Liver (tissue), 9 donors: ENCODE measurements around the gene HTN1. TPM values are rescaled to one million over a fixed set of nuclear protein-coding genes. Genes with fewer than 3 reads are reported as not detected.
"Not testable (repeated sequence)": the region's sequence is repeated elsewhere in the genome, so short reads cannot be mapped to it uniquely, and the experiment has no call there.

ENCODE experiments used
- DNase-seq: peaks from one replicate; pipeline ENCODE4 v3.0.0-alpha.2; 2017; ENCODE audit warnings: low spot score
- H3K27ac ChIP-seq, 2 donors: one replicate each; pipeline ENCODE4 v1.7.0; 2013; ENCODE audit warnings: inconsistent platforms in 2 of 2, low read length in 2 of 2, control low read depth in 1 of 2, low read depth in 1 of 2, mild to moderate bottlenecking in 1 of 2
- H3K27me3 ChIP-seq, 4 donors: one replicate each; pipeline versions ENCODE4 v1.6.1 to v1.7.0; 2013; ENCODE audit warnings: low read length in 3 of 4, inconsistent platforms in 1 of 4, mild to moderate bottlenecking in 1 of 4, moderate library complexity in 1 of 4; ENCODE audit not compliant: control insufficient read depth in 4 of 4, insufficient read depth in 4 of 4
- H3K36me3 ChIP-seq, 4 donors: one replicate each; pipeline versions ENCODE4 v1.6.1 to v1.7.0; 2013; ENCODE audit warnings: low read length in 3 of 4, mild to moderate bottlenecking in 3 of 4, low read depth in 1 of 4, moderate library complexity in 1 of 4; ENCODE audit not compliant: control insufficient read depth in 4 of 4, insufficient read depth in 3 of 4
- H3K4me1 ChIP-seq, 4 donors: one replicate each; pipeline versions ENCODE4 v1.6.1 to v1.7.0; 2013; ENCODE audit warnings: low read length in 3 of 4, mild to moderate bottlenecking in 3 of 4, moderate library complexity in 1 of 4; ENCODE audit not compliant: control insufficient read depth in 4 of 4, insufficient read depth in 4 of 4
- H3K4me3 ChIP-seq, 3 donors: one replicate each; pipeline versions ENCODE4 v1.6.1 to v1.7.0; 2013; ENCODE audit warnings: low read length in 3 of 3, control low read depth in 1 of 3, low read depth in 1 of 3, mild to moderate bottlenecking in 1 of 3
- H3K9ac ChIP-seq, 2 donors: one replicate each; pipeline ENCODE4 v1.7.0; 2013; ENCODE audit warnings: low read length in 2 of 2, mild to moderate bottlenecking in 2 of 2, moderate library complexity in 2 of 2, control low read depth in 1 of 2, low read depth in 1 of 2
- H3K9me3 ChIP-seq, 4 donors: one replicate each; pipeline versions ENCODE4 v1.6.1 to v1.7.0; 2013; ENCODE audit warnings: low read length in 3 of 4; ENCODE audit not compliant: control insufficient read depth in 4 of 4
- EGR1 ChIP-seq, 2 donors: IDR thresholded peaks; 2 replicates each; pipeline ENCODE4 v1.6.1; 2016 to 2018; ENCODE audit warnings: antibody characterized with exemption in 2 of 2, low read depth in 2 of 2
- FOXA1 ChIP-seq: IDR thresholded peaks from 2 replicates; pipeline ENCODE4 v1.6.1; 2016; ENCODE audit warnings: antibody characterized with exemption
- FOXA2 ChIP-seq: IDR thresholded peaks from 2 replicates; pipeline ENCODE4 v1.6.1; 2016; ENCODE audit warnings: antibody characterized with exemption
- GABPA ChIP-seq, 2 donors: IDR thresholded peaks in 1 of 2; conservative IDR thresholded peaks in 1 of 2; 2 replicates each; pipeline ENCODE4 v1.6.1; 2016; ENCODE audit warnings: antibody characterized with exemption in 2 of 2, mild to moderate bottlenecking in 1 of 2, moderate library complexity in 1 of 2
- HNF4A ChIP-seq, 2 donors: conservative IDR thresholded peaks; 2 replicates each; pipeline ENCODE4 v1.6.1; 2016; ENCODE audit warnings: antibody characterized with exemption in 2 of 2, mild to moderate bottlenecking in 2 of 2
- HNF4G ChIP-seq: IDR thresholded peaks from 2 replicates; pipeline ENCODE4 v1.6.1; 2016; ENCODE audit warnings: antibody characterized with exemption
- JUND ChIP-seq, 2 donors: IDR thresholded peaks; 2 replicates each; pipeline ENCODE4 v1.6.1; 2016; ENCODE audit warnings: antibody characterized with exemption in 2 of 2
- NR2F2 ChIP-seq: IDR thresholded peaks from 2 replicates; pipeline ENCODE4 v1.6.1; 2016; ENCODE audit warnings: antibody characterized with exemption
- RAD21 ChIP-seq, 2 donors: IDR thresholded peaks; 2 replicates each; pipeline ENCODE4 v1.6.1; 2016; ENCODE audit warnings: antibody characterized with exemption in 2 of 2, mild to moderate bottlenecking in 2 of 2
- RXRA ChIP-seq, 2 donors: IDR thresholded peaks; 2 replicates each; pipeline ENCODE4 v1.6.1; 2017 to 2018; ENCODE audit warnings: antibody characterized with exemption in 2 of 2, mild to moderate bottlenecking in 1 of 2
- TAF1 ChIP-seq: conservative IDR thresholded peaks from 2 replicates; pipeline ENCODE4 v1.6.1; 2016; ENCODE audit warnings: antibody characterized with exemption, mild to moderate bottlenecking
- YY1 ChIP-seq: IDR thresholded peaks from 2 replicates; pipeline ENCODE4 v1.6.1; 2016; ENCODE audit warnings: antibody characterized with exemption, mild to moderate bottlenecking
- WGBS: extraction: QIAGEN DNeasy Blood & Tissue Kit; methylation state at CpG from one replicate; pipeline ENCODE4 v1.1.7; 2013; 5-methylcytosine and 5-hydroxymethylcytosine counted together
- polyA plus RNA-seq, 2 donors: library from polyadenylated mRNA; stranded (reverse) in 1 of 2; unstranded in 1 of 2; fragments of 200-250 nt in 1 of 2; fragments of >200 nt in 1 of 2; fragmentation: Nextera tagmentation in 1 of 2; extraction: Ambion mirVana in 1 of 2; gene quantifications; one replicate each; pipeline versions ENCODE4 v1.2.1 to v1.2.3, GENCODE V29; 2013 to 2015
- total RNA-seq, 2 donors: library from RNA; depleted of rRNA; stranded (reverse); fragments of >200 nt; gene quantifications; one replicate each; pipeline ENCODE4 v1.2.3, GENCODE V29; 2014
- TF ChIP-seq, protein P1 (sequence below): IDR thresholded peaks from 2 replicates; pipeline ENCODE4 v1.6.1; 2016; ENCODE audit warnings: antibody characterized with exemption
- TF ChIP-seq, protein P2 (sequence below): IDR thresholded peaks from 2 replicates; pipeline ENCODE4 v1.6.1; 2016; ENCODE audit warnings: antibody characterized with exemption, mild to moderate bottlenecking
- TF ChIP-seq, protein P3 (sequence below): IDR thresholded peaks from 2 replicates; pipeline ENCODE4 v1.6.1; 2016; ENCODE audit warnings: antibody characterized with exemption
- TF ChIP-seq, protein P4 (sequence below): fragments of 150-350 bp; IDR thresholded peaks from 2 replicates; pipeline ENCODE4 v1.5.1; 2017; ENCODE audit warnings: improper control_type of control experiment, low read depth, low read length; ENCODE audit not compliant: missing input control
- TF ChIP-seq, protein P5 (sequence below): IDR thresholded peaks from 2 replicates; pipeline ENCODE4 v1.6.1; 2016; ENCODE audit warnings: antibody characterized with exemption
- donor health status: healthy.
- donor health status: healthy.
- donor health status: healthy.
- donor health status: healthy.
- donor health status: healthy.

Gene HTN1
- total and polyA plus RNA-seq, 4 donors, result not detected

DNA sequence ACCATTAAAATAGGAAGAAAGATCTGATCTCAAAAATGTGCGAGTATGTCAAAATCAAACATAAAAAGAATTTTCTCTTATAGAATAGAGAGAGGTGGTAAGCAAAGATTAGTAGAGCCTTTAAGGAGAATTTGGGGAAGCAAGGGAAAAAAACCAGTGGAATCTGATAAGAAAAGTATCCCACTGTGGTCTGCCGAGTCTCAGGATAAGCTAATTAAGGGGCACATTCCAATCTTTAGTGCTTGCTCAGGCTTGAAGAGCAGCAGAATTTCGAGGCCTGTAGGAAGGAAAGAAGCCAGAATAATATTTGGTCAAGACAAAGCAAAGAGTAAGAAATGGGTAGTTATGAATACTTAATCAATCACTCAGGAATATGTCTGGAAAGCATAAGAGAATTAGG is 41.5 kb upstream of the HTN1 start:
- TF ChIP-seq, protein P1, sequence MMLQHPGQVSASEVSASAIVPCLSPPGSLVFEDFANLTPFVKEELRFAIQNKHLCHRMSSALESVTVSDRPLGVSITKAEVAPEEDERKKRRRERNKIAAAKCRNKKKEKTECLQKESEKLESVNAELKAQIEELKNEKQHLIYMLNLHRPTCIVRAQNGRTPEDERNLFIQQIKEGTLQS, result no peak
- TF ChIP-seq, protein P2, sequence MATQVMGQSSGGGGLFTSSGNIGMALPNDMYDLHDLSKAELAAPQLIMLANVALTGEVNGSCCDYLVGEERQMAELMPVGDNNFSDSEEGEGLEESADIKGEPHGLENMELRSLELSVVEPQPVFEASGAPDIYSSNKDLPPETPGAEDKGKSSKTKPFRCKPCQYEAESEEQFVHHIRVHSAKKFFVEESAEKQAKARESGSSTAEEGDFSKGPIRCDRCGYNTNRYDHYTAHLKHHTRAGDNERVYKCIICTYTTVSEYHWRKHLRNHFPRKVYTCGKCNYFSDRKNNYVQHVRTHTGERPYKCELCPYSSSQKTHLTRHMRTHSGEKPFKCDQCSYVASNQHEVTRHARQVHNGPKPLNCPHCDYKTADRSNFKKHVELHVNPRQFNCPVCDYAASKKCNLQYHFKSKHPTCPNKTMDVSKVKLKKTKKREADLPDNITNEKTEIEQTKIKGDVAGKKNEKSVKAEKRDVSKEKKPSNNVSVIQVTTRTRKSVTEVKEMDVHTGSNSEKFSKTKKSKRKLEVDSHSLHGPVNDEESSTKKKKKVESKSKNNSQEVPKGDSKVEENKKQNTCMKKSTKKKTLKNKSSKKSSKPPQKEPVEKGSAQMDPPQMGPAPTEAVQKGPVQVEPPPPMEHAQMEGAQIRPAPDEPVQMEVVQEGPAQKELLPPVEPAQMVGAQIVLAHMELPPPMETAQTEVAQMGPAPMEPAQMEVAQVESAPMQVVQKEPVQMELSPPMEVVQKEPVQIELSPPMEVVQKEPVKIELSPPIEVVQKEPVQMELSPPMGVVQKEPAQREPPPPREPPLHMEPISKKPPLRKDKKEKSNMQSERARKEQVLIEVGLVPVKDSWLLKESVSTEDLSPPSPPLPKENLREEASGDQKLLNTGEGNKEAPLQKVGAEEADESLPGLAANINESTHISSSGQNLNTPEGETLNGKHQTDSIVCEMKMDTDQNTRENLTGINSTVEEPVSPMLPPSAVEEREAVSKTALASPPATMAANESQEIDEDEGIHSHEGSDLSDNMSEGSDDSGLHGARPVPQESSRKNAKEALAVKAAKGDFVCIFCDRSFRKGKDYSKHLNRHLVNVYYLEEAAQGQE, result no peak
- TF ChIP-seq, protein P3, sequence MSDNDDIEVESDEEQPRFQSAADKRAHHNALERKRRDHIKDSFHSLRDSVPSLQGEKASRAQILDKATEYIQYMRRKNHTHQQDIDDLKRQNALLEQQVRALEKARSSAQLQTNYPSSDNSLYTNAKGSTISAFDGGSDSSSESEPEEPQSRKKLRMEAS, result no peak
- TF ChIP-seq HNF4G, result no peak
- TF ChIP-seq YY1, result no peak
- TF ChIP-seq HNF4A (conservative IDR thresholded peaks at IDR 0.05), result no peak
- no peak for TF ChIP-seq NR2F2
- TF ChIP-seq JUND (IDR thresholded peaks at IDR 0.05), result no peak
- WGBS, result 69% methylated on average over 3 of the region's 3 CpGs
- Histone ChIP-seq H3K27me3 (no peaks in the 10 kb centered on the region), H3K4me1 (no peaks in the 10 kb centered on the region), H3K9ac (no peak overlapping the region), H3K27ac (no peak overlapping the region), H3K36me3 (no peaks in the 10 kb centered on the region), H3K4me3 (no peak overlapping the region), H3K9me3 (peaks cover 0 to 3% (median 0%) of the 10 kb centered on the region in 4 donors)
- no peak for DNase-seq

DNA sequence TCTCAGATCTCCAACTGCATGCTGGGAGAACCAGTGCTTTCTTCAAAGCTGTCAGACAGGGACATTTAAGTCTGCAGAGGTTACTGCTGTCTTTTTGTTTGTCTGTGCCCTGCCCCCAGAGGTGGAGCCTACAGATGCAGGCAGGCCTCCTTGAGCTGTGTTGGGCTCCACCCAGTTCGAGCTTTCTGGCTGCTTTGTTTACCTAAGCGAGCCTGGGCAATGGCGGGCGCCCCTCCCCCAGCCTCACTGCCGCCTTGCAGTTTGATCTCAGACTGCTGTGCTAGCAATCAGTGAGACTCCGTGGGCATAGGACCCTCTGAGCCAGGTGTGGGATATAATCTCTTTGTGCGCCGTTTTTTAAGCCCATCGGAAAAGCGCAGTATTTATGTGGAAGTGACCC is 31.2 kb upstream of the HTN1 start:
- not testable (repeated sequence) for H3K27ac ChIP-seq, DNase-seq, H3K27me3 ChIP-seq, H3K4me3 ChIP-seq, H3K36me3 ChIP-seq, H3K4me1 ChIP-seq, H3K9ac ChIP-seq, H3K9me3 ChIP-seq
- 77% methylated on average over 9 of the region's 10 CpGs for WGBS

DNA sequence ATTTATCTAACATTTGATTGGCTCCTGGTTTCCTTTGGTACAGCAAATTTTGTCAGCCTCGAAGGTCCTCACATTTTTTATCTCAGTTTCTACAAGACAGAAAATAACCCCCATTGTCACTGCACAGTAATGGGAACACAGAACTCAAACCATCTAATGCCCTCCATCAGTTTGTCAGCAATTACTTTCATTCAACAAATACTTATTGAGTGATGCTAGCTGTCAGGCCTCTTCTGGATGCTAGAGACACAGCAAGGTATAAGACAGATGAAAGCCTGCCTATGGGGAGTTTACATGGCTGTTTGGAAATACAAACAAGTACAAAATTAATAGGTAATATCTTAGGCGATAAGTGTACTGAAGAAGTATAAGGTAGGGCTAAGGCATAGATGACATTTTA is 27.0 kb upstream of the HTN1 start:
- TF ChIP-seq GABPA (IDR thresholded peaks at IDR 0.05 in 1 of 2, conservative IDR thresholded peaks at IDR 0.05 in 1 of 2) (no peak), RAD21 (IDR thresholded peaks at IDR 0.05) (no peak), EGR1 (IDR thresholded peaks at IDR 0.05; ENCODE audit: low read depth in 2 of 2) (no peak), FOXA2 (no peak), FOXA1 (no peak), JUND (IDR thresholded peaks at IDR 0.05) (no peak), TAF1 (no peak), RXRA (IDR thresholded peaks at IDR 0.05) (no peak), NR2F2 (no peak)
- TF ChIP-seq, protein P4, sequence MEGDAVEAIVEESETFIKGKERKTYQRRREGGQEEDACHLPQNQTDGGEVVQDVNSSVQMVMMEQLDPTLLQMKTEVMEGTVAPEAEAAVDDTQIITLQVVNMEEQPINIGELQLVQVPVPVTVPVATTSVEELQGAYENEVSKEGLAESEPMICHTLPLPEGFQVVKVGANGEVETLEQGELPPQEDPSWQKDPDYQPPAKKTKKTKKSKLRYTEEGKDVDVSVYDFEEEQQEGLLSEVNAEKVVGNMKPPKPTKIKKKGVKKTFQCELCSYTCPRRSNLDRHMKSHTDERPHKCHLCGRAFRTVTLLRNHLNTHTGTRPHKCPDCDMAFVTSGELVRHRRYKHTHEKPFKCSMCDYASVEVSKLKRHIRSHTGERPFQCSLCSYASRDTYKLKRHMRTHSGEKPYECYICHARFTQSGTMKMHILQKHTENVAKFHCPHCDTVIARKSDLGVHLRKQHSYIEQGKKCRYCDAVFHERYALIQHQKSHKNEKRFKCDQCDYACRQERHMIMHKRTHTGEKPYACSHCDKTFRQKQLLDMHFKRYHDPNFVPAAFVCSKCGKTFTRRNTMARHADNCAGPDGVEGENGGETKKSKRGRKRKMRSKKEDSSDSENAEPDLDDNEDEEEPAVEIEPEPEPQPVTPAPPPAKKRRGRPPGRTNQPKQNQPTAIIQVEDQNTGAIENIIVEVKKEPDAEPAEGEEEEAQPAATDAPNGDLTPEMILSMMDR, result no peak
- TF ChIP-seq, protein P5, sequence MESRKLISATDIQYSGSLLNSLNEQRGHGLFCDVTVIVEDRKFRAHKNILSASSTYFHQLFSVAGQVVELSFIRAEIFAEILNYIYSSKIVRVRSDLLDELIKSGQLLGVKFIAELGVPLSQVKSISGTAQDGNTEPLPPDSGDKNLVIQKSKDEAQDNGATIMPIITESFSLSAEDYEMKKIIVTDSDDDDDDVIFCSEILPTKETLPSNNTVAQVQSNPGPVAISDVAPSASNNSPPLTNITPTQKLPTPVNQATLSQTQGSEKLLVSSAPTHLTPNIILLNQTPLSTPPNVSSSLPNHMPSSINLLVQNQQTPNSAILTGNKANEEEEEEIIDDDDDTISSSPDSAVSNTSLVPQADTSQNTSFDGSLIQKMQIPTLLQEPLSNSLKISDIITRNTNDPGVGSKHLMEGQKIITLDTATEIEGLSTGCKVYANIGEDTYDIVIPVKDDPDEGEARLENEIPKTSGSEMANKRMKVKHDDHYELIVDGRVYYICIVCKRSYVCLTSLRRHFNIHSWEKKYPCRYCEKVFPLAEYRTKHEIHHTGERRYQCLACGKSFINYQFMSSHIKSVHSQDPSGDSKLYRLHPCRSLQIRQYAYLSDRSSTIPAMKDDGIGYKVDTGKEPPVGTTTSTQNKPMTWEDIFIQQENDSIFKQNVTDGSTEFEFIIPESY, result no peak
- TF ChIP-seq, protein P3, result no peak
- TF ChIP-seq, protein P2, result no peak

More for the DNA sequence above, 27.0 kb upstream of the HTN1 start:
- Histone ChIP-seq H3K9ac (no peak overlapping the region), H3K27ac (no peak overlapping the region), H3K9me3 (no peaks in the 10 kb centered on the region), H3K27me3 (no peaks in the 10 kb centered on the region), H3K36me3 (no peaks in the 10 kb centered on the region), H3K4me3 (no peak overlapping the region), H3K4me1 (no peaks in the 10 kb centered on the region)
- WGBS, result 75% methylated on average over 2 of the region's 2 CpGs
- DNase-seq, result no peak
